HUES48 (cell line): ENCODE measurements around the gene MKNK2.
"Not testable (repeated sequence)": the region's sequence is repeated elsewhere in the genome, so short reads cannot be mapped to it uniquely, and the experiment has no call there.

Experiments used
- H3K27ac ChIP-seq: one replicate; pipeline ENCODE4 v1.7.0; 2013; ENCODE audit warnings: low read depth, low read length, inconsistent platforms
- H3K27me3 ChIP-seq: 2 replicates; pipeline ENCODE4 v1.6.1; 2013; ENCODE audit warnings: mild to moderate bottlenecking, low read length; ENCODE audit not compliant: control insufficient read depth, insufficient read depth
- H3K36me3 ChIP-seq: 2 replicates; pipeline ENCODE4 v1.6.1; 2013; ENCODE audit warnings: low read length; ENCODE audit not compliant: control insufficient read depth, insufficient read depth
- H3K4me1 ChIP-seq: 2 replicates; pipeline ENCODE4 v1.6.1; 2013; ENCODE audit warnings: mild to moderate bottlenecking, low read length; ENCODE audit not compliant: control insufficient read depth, insufficient read depth
- H3K4me3 ChIP-seq: 2 replicates; pipeline ENCODE4 v1.5.1; 2013; ENCODE audit warnings: mild to moderate bottlenecking, low read depth, low read length
- H3K9ac ChIP-seq: 2 replicates; pipeline ENCODE4 v1.6.1; 2013; ENCODE audit warnings: mild to moderate bottlenecking, low read depth, low read length, moderate library complexity
- H3K9me3 ChIP-seq: 2 replicates; pipeline ENCODE4 v1.6.1; 2013; ENCODE audit warnings: low read length; ENCODE audit not compliant: control insufficient read depth, insufficient read depth

Gene MKNK2

GRCh38 chr19:2089001-2089711 is 38.1 kb upstream of the MKNK2 start:
- Histone ChIP-seq H3K4me3 (no peak overlapping the region), H3K27me3 (no peaks in the 10 kb centered on the region), H3K27ac (peak overlapping the region; percentile 17), H3K9ac (no peak overlapping the region), H3K9me3 (no peaks in the 10 kb centered on the region), H3K36me3 (no peaks in the 10 kb centered on the region), H3K4me1 (peaks cover 9% of the 10 kb centered on the region; the same call in 1 of the 2 replicates)

DNA sequence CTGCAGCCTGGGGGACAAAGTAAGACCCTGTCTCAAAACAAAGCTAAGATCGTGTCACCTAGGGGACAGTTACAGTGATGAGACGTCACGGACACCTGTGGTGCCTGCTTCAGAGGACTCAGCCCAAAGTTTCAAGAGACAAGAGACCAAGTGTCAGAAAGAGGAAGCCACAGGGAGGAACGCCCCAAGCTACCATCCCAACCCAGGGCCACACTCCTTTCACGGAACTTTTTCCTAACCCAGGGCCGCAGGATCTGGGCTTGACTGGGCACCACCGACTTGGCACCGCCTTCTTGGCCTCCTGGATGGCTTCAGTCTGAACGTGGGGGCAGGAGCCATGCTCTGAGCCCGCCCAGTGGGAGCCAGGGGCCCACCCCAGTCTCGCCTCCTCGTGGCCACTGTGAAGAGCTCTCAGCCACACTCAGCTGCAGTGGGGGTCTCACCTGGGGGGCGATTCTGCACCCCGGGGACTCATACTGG is 36.6 kb upstream of the MKNK2 start:
- Histone ChIP-seq H3K27me3 (no peaks in the 10 kb centered on the region), H3K9me3 (no peaks in the 10 kb centered on the region), H3K4me3 (no peak overlapping the region), H3K27ac (no peak overlapping the region), H3K36me3 (no peaks in the 10 kb centered on the region; the same call in 1 of the 2 replicates), H3K4me1 (peaks cover 9% of the 10 kb centered on the region; the same call in 1 of the 2 replicates), H3K9ac (no peak overlapping the region)

GRCh38 chr19:2086695-2087620 is 35.9 kb upstream of the MKNK2 start:
- not testable (repeated sequence) for H3K9ac ChIP-seq, H3K36me3 ChIP-seq, H3K4me1 ChIP-seq, H3K27me3 ChIP-seq, H3K9me3 ChIP-seq, H3K27ac ChIP-seq, H3K4me3 ChIP-seq

GRCh38 chr19:2084993-2085720 is 34.1 kb upstream of the MKNK2 start:
- Histone ChIP-seq H3K9ac (no peak overlapping the region), H3K27ac (no peak overlapping the region)

GRCh38 chr19:2083174-2083854 is 32.3 kb upstream of the MKNK2 start:
- Histone ChIP-seq H3K9me3 (no peaks in the 10 kb centered on the region), H3K36me3 (no peaks in the 10 kb centered on the region; the same call in 1 of the 2 replicates), H3K27me3 (no peaks in the 10 kb centered on the region), H3K4me3 (no peak overlapping the region), H3K9ac (no peak overlapping the region), H3K4me1 (no peaks in the 10 kb centered on the region), H3K27ac (no peak overlapping the region)

More at GRCh38 chr19:2084993-2085720, 34.1 kb upstream of the MKNK2 start:
- Histone ChIP-seq H3K4me3 (no peak overlapping the region), H3K9me3 (no peaks in the 10 kb centered on the region), H3K27me3 (no peaks in the 10 kb centered on the region), H3K36me3 (no peaks in the 10 kb centered on the region; the same call in 1 of the 2 replicates), H3K4me1 (peaks cover 8% of the 10 kb centered on the region; the same call in 1 of the 2 replicates)

DNA sequence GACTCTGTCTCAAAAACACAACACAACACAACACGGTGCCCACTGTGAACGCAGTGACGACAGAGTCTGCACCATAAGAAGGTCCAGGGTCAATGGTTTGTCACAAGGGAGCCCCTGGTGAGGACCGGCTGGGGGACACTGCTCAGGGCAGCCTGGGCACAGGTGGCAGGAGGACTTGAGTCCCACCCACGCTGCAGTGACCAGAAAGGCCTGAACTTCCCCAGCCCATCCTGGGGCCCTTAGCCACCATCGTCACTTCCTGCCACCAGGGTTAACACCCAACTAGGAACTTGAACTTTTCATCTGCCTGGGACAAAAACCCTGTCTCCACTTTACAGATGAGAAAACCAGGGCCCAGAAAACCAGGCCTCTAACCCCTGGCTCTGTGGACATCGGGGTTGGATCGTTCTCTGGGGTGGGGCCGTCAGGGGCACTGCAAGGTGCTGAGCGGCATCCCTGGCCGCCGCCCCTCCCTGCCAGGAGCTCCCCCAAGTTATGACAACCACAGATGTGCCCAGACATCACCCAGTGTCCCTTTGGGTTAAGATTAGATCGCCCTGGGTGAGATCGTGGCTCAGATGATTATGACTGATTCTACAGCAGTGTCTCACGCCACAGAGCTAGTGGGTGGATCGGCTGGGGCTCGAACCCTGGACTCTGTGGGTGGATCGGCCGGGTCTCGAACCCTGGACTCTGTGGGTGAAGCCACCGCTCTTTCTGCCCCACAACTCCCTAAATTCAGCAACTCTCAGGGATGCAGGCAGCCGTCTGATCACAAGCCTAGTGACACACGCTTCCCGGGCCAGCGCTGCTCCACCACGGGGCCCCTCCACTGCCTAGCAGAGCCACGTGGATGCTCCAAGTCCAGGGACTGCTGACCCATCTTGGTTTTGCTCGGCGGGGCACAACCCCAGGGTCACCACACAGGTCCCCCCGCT is 31.1 kb upstream of the MKNK2 start:
- Histone ChIP-seq H3K27ac (no peak overlapping the region), H3K27me3 (no peaks in the 10 kb centered on the region), H3K9ac (no peak overlapping the region), H3K4me1 (no peaks in the 10 kb centered on the region), H3K36me3 (no peaks in the 10 kb centered on the region; the same call in 1 of the 2 replicates), H3K9me3 (no peaks in the 10 kb centered on the region), H3K4me3 (no peak overlapping the region)

DNA sequence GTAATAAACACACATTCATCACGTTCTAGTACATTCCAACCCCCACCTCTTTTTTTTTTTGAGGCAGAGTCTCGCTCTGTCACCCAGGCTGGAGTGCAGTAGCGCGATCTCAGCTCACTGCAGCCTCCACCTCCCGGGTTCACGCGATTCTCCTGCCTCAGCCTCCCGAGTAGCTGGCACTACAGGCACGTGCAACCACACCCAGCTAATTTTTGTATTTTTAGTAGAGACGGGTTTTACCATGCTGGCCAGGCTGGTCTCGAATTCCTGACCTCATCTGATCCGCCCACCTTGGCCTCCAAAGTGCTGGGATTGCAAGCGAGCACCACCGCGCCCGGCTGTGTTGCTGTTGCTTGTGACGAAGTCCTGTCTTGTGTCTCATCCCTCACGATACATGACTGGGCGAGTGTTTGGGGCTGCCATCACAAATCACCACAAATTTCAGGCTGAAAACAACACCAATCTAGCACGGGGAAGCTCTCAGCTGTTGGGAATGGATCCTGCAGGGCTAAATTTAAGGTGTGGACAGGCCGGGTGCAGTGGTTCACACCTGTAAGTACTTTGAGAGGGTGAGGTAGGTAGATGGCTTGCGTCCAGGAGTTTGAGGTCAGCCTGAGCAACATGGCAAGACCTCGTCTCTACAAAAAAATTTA is 29.4 kb upstream of the MKNK2 start:
- Histone ChIP-seq H3K36me3 (no peaks in the 10 kb centered on the region; the same call in 1 of the 2 replicates), H3K4me1 (no peaks in the 10 kb centered on the region), H3K4me3 (no peak overlapping the region), H3K27me3 (no peaks in the 10 kb centered on the region), H3K27ac (no peak overlapping the region), H3K9ac (no peak overlapping the region), H3K9me3 (no peaks in the 10 kb centered on the region)

DNA sequence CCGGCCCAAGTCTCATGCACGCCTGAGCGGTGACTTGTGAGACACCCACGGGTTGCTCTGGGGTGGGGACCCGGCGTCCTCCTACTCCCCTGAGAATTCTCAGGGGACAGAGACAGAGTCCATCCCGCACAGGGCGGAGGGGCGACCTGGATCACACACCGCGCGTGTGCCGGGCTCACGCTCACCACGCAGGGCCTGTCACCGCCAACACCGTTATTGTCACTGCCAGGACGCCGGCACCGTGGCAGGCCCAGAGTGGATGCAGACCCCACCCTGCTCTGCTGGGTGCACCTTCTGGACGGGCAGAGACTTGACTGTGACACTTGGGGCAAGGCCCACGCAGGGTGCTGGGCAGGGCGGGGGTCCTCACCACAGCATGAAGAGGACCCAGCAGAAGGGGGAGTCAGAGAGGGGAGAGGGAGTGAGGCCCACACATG is 28.8 kb upstream of the MKNK2 start:
- Histone ChIP-seq H3K4me1 (no peaks in the 10 kb centered on the region), H3K9ac (no peak overlapping the region), H3K27ac (no peak overlapping the region), H3K27me3 (no peaks in the 10 kb centered on the region), H3K9me3 (no peaks in the 10 kb centered on the region), H3K36me3 (no peaks in the 10 kb centered on the region; the same call in 1 of the 2 replicates), H3K4me3 (no peak overlapping the region)

GRCh38 chr19:2079076-2079864 is 28.2 kb upstream of the MKNK2 start:
- Histone ChIP-seq H3K9ac (no peak overlapping the region), H3K36me3 (no peaks in the 10 kb centered on the region; the same call in 1 of the 2 replicates), H3K27me3 (no peaks in the 10 kb centered on the region), H3K4me1 (no peaks in the 10 kb centered on the region), H3K4me3 (no peak overlapping the region), H3K27ac (no peak overlapping the region), H3K9me3 (no peaks in the 10 kb centered on the region)
